HG02588 (cell line): ENCODE data around the gene MGLL.

ENCODE experiments used
- ATAC-seq: cut with Tn5 transposase; IDR thresholded peaks from one replicate; pipeline ENCODE4 v1.9.1; 2021; ENCODE audit warnings: mild to moderate bottlenecking, moderate library complexity; ENCODE audit not compliant: unreplicated experiment

Gene MGLL

GRCh38 chr3:127822041-127822681, at the start of gene MGLL:
MGLL (minus strand) TSS chr3:127822515; CDS start chr3:127822318, 197 bp downstream.
- peak; percentile 6 for ATAC-seq

GRCh38 chr3:127870156-127870555, 47.8 kb upstream of the MGLL start:
- no peak for ATAC-seq

- no peak for ATAC-seq
Observed at GRCh38 chr3:127867986-127868385, 45.7 kb upstream of the MGLL start.

- ATAC-seq, result no peak
Observed at GRCh38 chr3:127867412-127867811, 45.1 kb upstream of the MGLL start.

GRCh38 chr3:127865941-127866340, 43.6 kb upstream of the MGLL start:
- ATAC-seq, result no peak

- ATAC-seq, result no peak
Observed at GRCh38 chr3:127860211-127860696, 37.9 kb upstream of the MGLL start.

- no peak for ATAC-seq
Observed at GRCh38 chr3:127859730-127860129, 37.4 kb upstream of the MGLL start.

- ATAC-seq, result no peak
Observed at GRCh38 chr3:127858937-127859336, 36.6 kb upstream of the MGLL start.

- no peak for ATAC-seq
Observed at GRCh38 chr3:127858521-127858920, 36.2 kb upstream of the MGLL start.

- ATAC-seq, result no peak
Observed at GRCh38 chr3:127857333-127857732, 35.0 kb upstream of the MGLL start.

- no peak for ATAC-seq
Observed at GRCh38 chr3:127856801-127857200, 34.5 kb upstream of the MGLL start.

- no peak for ATAC-seq
Observed at GRCh38 chr3:127855246-127855645, 32.9 kb upstream of the MGLL start.

GRCh38 chr3:127853681-127854080, 31.4 kb upstream of the MGLL start:
- no peak for ATAC-seq

GRCh38 chr3:127851899-127852298, 29.6 kb upstream of the MGLL start:
- no peak for ATAC-seq

- ATAC-seq, result no peak
Observed at GRCh38 chr3:127849368-127849767, 27.1 kb upstream of the MGLL start.

- no peak for ATAC-seq
Observed at GRCh38 chr3:127848131-127849129, 26.1 kb upstream of the MGLL start.

GRCh38 chr3:127847236-127847720, 25.0 kb upstream of the MGLL start:
- no peak for ATAC-seq

- no peak for ATAC-seq
Observed at GRCh38 chr3:127846576-127846975, 24.3 kb upstream of the MGLL start.

- ATAC-seq, result no peak
Observed at GRCh38 chr3:127844326-127844942, 22.1 kb upstream of the MGLL start.

GRCh38 chr3:127840671-127841070, 18.4 kb upstream of the MGLL start:
- ATAC-seq, result no peak

GRCh38 chr3:127839099-127839498, 16.8 kb upstream of the MGLL start:
- no peak for ATAC-seq
